Stimulated activated naive B cell treated with anti-CD40 and anti-IgM and Interleukin-4, amounts not matched to agents 10 μg/mL and 1 μg/mL and 100 μg/mL, for 72 hours (primary cell): ENCODE data around the gene SLC7A8.

ENCODE experiments used
- ATAC-seq, 2 donors: fragments of 150-1000 bp; cut with Tn5 transposase; replicated peaks; 2 replicates each; pipeline ENCODE4 v1.10.0; 2021; ENCODE audit warnings: moderate library complexity in 1 of 2
- DNase-seq: peaks from one replicate; pipeline ENCODE4 v3.0.0; 2021
- H3K27ac Mint-ChIP-seq: one replicate; pipeline ENCODE4 v1.8.0; 2022; ENCODE audit warnings: mild to moderate bottlenecking, mixed read lengths
- H3K27me3 Mint-ChIP-seq, 2 donors: one replicate each; pipeline ENCODE4 v1.8.0; 2022; ENCODE audit warnings: mixed read lengths in 2 of 2
- H3K36me3 Mint-ChIP-seq, 2 donors: one replicate each; pipeline ENCODE4 v1.8.0; 2022; ENCODE audit warnings: mixed read lengths in 2 of 2, mild to moderate bottlenecking in 1 of 2
- H3K4me1 Mint-ChIP-seq, 2 donors: one replicate each; pipeline ENCODE4 v1.8.0; 2022; ENCODE audit warnings: mixed read lengths in 2 of 2, mild to moderate bottlenecking in 1 of 2
- H3K4me3 Mint-ChIP-seq, 2 donors: one replicate each; pipeline ENCODE4 v1.8.0; 2022; ENCODE audit warnings: mild to moderate bottlenecking in 2 of 2, mixed read lengths in 2 of 2, moderate library complexity in 1 of 2
- H3K9me3 Mint-ChIP-seq, 2 donors: one replicate each; pipeline ENCODE4 v1.8.0; 2022; ENCODE audit warnings: mixed read lengths in 2 of 2, mild to moderate bottlenecking in 1 of 2

The SLC7A8 gene

GRCh38 chr14:23125011-23125410, 58.4 kb downstream of the SLC7A8 start:
- peaks cover 27 to 30% of the 10 kb centered on the region in 2 donors for H3K4me1 Mint-ChIP-seq
- H3K9me3 Mint-ChIP-seq = no peaks in the 10 kb centered on the region
- H3K36me3 Mint-ChIP-seq = no peaks in the 10 kb centered on the region
- no peak overlapping the region for H3K27ac Mint-ChIP-seq
- H3K4me3 Mint-ChIP-seq = no peak overlapping the region
- no peak for ATAC-seq
- no peaks in the 10 kb centered on the region for H3K27me3 Mint-ChIP-seq
- DNase-seq = no peak

- no peak overlapping the region for H3K4me3 Mint-ChIP-seq
- no peaks in the 10 kb centered on the region for H3K36me3 Mint-ChIP-seq
- H3K27ac Mint-ChIP-seq = no peak overlapping the region
- H3K27me3 Mint-ChIP-seq = no peaks in the 10 kb centered on the region
- ATAC-seq (no peak), DNase-seq (no peak)
- H3K4me1 Mint-ChIP-seq = peaks cover 32 to 36% of the 10 kb centered on the region in 2 donors
- H3K9me3 Mint-ChIP-seq = no peaks in the 10 kb centered on the region
These were observed 59.0 kb downstream of the SLC7A8 start for GRCh38 chr14:23124337-23124954.

GRCh38 chr14:23123419-23123818, 60.0 kb downstream of the SLC7A8 start:
- Mint-ChIP-seq H3K27ac (peak overlapping the region; percentile 10), H3K36me3 (no peaks in the 10 kb centered on the region), H3K9me3 (no peaks in the 10 kb centered on the region), H3K27me3 (no peaks in the 10 kb centered on the region), H3K4me3 (no peak overlapping the region), H3K4me1 (peaks cover 33 to 41% of the 10 kb centered on the region in 2 donors)
- DNase-seq (no peak), ATAC-seq (no peak)

- no peak for DNase-seq
- H3K27ac Mint-ChIP-seq = no peak overlapping the region
These were observed 61.4 kb downstream of the SLC7A8 start for GRCh38 chr14:23122086-23122485.

GRCh38 chr14:23121361-23121771, 62.1 kb downstream of the SLC7A8 start:
- Mint-ChIP-seq H3K27ac (peak overlapping the region; percentile 33), H3K9me3 (no peaks in the 10 kb centered on the region), H3K27me3 (no peaks in the 10 kb centered on the region), H3K36me3 (no peaks in the 10 kb centered on the region), H3K4me3 (peak overlapping the region in 1 of 2 donors; percentile 57), H3K4me1 (peaks cover 27 to 33% of the 10 kb centered on the region in 2 donors)
- DNase-seq (peak; percentile 13), ATAC-seq (peak; percentile 64 to 66)

More at GRCh38 chr14:23122086-23122485, 61.4 kb downstream of the SLC7A8 start:
- no peaks in the 10 kb centered on the region for H3K9me3 Mint-ChIP-seq
- no peaks in the 10 kb centered on the region for H3K27me3 Mint-ChIP-seq
- no peak for ATAC-seq
- H3K36me3 Mint-ChIP-seq = no peaks in the 10 kb centered on the region
- H3K4me3 Mint-ChIP-seq = no peak overlapping the region
- peaks cover 27 to 33% of the 10 kb centered on the region in 2 donors for H3K4me1 Mint-ChIP-seq

GRCh38 chr14:23120541-23121251, 62.8 kb downstream of the SLC7A8 start:
- Mint-ChIP-seq H3K9me3 (no peaks in the 10 kb centered on the region), H3K36me3 (no peaks in the 10 kb centered on the region), H3K27me3 (no peaks in the 10 kb centered on the region), H3K4me3 (peak overlapping the region; percentile 57 to 64), H3K27ac (peak overlapping the region; percentile 77), H3K4me1 (peaks cover 27 to 33% of the 10 kb centered on the region in 2 donors)
- ATAC-seq (peak; percentile 83 to 86), DNase-seq (peak; percentile 75)

- peak; percentile 67 to 74 for ATAC-seq
- H3K27me3 Mint-ChIP-seq = peaks cover 6% of the 10 kb centered on the region in 2 donors
- H3K9me3 Mint-ChIP-seq = no peaks in the 10 kb centered on the region
- peak overlapping the region in 1 of 2 donors; percentile 17 for H3K4me3 Mint-ChIP-seq
- peaks cover 27 to 33% of the 10 kb centered on the region in 2 donors for H3K4me1 Mint-ChIP-seq
- H3K27ac Mint-ChIP-seq = peak overlapping the region; percentile 77
- no peaks in the 10 kb centered on the region for H3K36me3 Mint-ChIP-seq
- DNase-seq = peak; percentile 22
These were observed 63.8 kb downstream of the SLC7A8 start for GRCh38 chr14:23119363-23120327.

- Mint-ChIP-seq H3K4me3 (peak within 1 kb of the TSS in 1 of 2 donors; percentile 17), H3K36me3 (no peaks in the 10 kb centered on the region), H3K4me1 (peaks cover 27 to 33% of the 10 kb centered on the region in 2 donors), H3K9me3 (no peaks in the 10 kb centered on the region), H3K27me3 (peaks cover 11 to 14% of the 10 kb centered on the region in 2 donors), H3K27ac (peak within 1 kb of the TSS; percentile 77)
- DNase-seq (no peak), ATAC-seq (no peak)
These were observed 64.7 kb downstream of the SLC7A8 start, which contains the start of gene CEBPE for GRCh38 chr14:23118506-23119362. CEBPE (minus strand) TSS chr14:23119255; CDS start chr14:23119091, 164 bp downstream.

- DNase-seq (no peak), ATAC-seq (no peak)
- Mint-ChIP-seq H3K36me3 (no peaks in the 10 kb centered on the region), H3K4me3 (no peak overlapping the region), H3K4me1 (peaks cover 27 to 33% of the 10 kb centered on the region in 2 donors), H3K27ac (peak overlapping the region; percentile 27), H3K27me3 (peaks cover 11 to 19% of the 10 kb centered on the region in 2 donors), H3K9me3 (no peaks in the 10 kb centered on the region)
These were observed 66.0 kb downstream of the SLC7A8 start for GRCh38 chr14:23117371-23118020.

- Mint-ChIP-seq H3K36me3 (no peaks in the 10 kb centered on the region), H3K27me3 (peaks cover 11 to 19% of the 10 kb centered on the region in 2 donors), H3K4me3 (no peak overlapping the region), H3K27ac (no peak overlapping the region), H3K4me1 (peaks cover 18 to 25% of the 10 kb centered on the region in 2 donors), H3K9me3 (no peaks in the 10 kb centered on the region)
- no peak for ATAC-seq
- no peak for DNase-seq
These were observed 67.5 kb downstream of the SLC7A8 start for GRCh38 chr14:23115918-23116317.

GRCh38 chr14:23115039-23115731, 68.3 kb downstream of the SLC7A8 start:
- ATAC-seq = peak in 1 of 2 donors; percentile 31
- Mint-ChIP-seq H3K4me1 (peaks cover 11 to 18% of the 10 kb centered on the region in 2 donors), H3K9me3 (no peaks in the 10 kb centered on the region), H3K27ac (no peak overlapping the region), H3K4me3 (no peak overlapping the region), H3K27me3 (peaks cover 11 to 19% of the 10 kb centered on the region in 2 donors), H3K36me3 (no peaks in the 10 kb centered on the region)
- no peak for DNase-seq

- no peak for ATAC-seq
These were observed 68.8 kb downstream of the SLC7A8 start for GRCh38 chr14:23114669-23115038.

More at GRCh38 chr14:23114669-23115038, 68.8 kb downstream of the SLC7A8 start:
- Mint-ChIP-seq H3K27ac (no peak overlapping the region), H3K4me3 (no peak overlapping the region), H3K4me1 (peaks cover 7 to 12% of the 10 kb centered on the region in 2 donors), H3K36me3 (no peaks in the 10 kb centered on the region), H3K9me3 (no peaks in the 10 kb centered on the region), H3K27me3 (peaks cover 11 to 19% of the 10 kb centered on the region in 2 donors)
- no peak for DNase-seq
